GM21390 (cell line): ENCODE measurements around the gene EFNA2.

ENCODE experiments used
- ATAC-seq: cut with Tn5 transposase; IDR thresholded peaks from one replicate; pipeline ENCODE4 v1.9.1; 2021; ENCODE audit not compliant: unreplicated experiment

The EFNA2 gene

DNA sequence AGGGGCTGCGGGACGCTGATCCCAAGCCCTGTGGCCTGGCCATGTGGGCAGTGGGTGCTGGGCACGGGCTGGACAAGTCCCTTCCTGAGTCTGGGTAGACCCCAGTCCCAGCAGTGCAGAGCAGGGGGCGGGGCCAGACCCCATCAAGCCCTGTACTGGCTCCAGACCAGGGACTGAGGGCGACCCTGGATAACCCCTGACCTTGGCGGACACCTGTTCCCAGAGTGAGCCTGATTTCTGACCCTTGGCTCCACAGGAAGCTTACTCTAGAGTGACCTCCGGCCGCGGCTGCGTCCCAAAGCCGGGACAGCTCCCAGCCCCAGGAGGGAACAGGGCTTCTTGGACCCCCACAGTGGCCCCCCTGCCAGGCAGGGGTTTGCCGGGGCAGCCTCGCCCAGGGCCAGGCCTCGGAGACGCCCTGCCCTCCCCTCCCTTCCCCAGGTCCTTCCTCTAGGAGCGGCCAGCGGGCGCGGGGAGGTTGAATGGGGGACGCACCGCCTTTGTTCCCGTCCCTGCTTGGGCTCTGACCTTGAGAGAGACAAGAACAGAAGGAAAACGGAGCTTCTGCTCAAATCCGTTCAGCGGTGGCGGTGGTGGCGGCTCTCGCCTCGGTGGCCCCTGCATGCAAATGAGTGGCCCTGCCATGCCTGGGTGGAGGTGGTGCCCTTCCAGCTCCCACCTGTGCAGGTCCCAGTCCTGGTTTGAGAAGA is 2.3 kb upstream of the EFNA2 start:
- no peak for ATAC-seq

DNA sequence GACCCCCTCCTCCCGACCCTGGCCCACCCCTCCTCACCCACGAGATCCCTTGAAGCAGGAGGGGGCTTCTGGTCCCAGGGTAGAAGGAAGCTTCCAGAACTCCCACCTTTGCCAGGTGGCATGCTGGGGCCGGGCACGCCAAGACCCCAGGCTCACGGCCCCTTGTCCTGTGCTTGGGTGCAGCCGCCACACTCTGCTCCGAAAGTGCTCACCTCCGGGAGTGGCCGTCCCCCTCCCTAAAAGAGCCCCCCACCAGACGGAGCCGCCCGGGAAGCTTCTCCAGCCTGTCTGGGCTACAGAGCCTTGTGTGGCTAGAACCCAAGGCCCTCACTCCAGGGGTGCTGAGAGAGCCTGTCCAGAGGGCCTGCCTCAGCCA is 1.8 kb upstream of the EFNA2 start:
- ATAC-seq = no peak

GRCh38 chr19:1284293-1284978 is 1.2 kb upstream of the EFNA2 start:
- no peak for ATAC-seq

GRCh38 chr19:1284979-1285736 is 515 bp upstream of the EFNA2 start:
- ATAC-seq = no peak

GRCh38 chr19:1286487-1287353 is 1.0 kb downstream of the EFNA2 start:
- no peak for ATAC-seq

DNA sequence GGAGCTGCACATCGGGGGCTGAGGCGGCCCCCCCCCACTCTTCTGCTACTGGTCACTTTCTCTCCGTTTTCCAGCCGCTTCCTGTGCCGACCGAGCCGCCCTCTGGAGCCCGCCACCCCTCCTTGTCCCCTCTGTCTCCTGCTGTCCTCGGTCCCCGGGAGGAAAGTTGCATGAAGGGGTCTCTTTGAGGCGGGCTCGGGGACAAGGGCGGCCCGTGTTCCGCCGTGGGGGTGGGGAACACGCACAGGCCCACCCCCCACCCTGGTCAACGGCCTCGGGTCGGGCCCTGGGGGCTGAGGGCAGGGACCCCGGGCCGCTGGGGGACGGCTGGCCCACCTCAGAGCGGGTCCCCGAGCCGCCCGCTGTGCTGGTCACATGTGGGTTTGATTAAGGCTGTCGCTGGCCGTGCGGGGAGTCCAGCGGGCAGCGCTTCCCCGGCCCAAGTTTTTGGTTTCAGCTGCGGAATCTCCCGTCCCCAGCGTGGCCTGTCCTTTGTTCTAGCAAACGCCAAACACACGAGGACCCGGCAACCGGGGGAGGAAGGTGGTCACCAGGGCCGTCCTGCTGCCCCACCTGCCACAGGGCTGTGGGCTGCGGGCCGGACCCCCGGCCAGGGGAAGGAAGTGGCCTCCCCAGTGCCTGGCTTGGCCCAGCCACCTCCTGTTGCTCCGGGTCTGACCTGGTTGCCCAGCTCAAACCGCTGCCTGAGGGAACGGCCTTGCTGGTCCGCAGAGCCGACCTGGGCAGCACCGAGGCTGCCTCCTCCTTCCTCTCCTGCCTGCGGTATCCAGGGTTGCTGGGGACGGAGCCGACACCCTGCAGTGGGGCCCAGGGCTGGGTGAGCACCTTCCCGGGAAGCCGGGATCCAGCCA is 1.9 kb downstream of the EFNA2 start:
- ATAC-seq = no peak

DNA sequence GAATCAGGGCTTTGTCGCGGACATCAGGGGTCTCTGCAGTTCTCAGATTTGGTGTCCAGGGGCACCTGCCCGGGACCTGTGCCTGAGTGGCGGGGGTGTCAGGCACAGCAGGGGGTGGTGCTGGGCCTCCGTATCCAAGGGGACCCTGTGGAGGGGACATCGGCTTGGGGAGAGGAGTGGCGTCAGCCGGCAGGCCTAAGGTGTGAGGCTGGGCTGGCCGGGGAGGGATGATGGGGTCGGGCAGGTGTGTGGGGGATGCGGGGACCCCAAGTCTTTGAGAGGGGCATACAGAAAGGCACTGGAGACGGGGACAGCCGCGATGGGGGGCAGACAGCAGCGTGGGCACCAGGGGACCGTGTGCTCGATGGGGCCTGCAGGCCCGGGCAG is 2.5 kb downstream of the EFNA2 start:
- ATAC-seq = no peak

DNA sequence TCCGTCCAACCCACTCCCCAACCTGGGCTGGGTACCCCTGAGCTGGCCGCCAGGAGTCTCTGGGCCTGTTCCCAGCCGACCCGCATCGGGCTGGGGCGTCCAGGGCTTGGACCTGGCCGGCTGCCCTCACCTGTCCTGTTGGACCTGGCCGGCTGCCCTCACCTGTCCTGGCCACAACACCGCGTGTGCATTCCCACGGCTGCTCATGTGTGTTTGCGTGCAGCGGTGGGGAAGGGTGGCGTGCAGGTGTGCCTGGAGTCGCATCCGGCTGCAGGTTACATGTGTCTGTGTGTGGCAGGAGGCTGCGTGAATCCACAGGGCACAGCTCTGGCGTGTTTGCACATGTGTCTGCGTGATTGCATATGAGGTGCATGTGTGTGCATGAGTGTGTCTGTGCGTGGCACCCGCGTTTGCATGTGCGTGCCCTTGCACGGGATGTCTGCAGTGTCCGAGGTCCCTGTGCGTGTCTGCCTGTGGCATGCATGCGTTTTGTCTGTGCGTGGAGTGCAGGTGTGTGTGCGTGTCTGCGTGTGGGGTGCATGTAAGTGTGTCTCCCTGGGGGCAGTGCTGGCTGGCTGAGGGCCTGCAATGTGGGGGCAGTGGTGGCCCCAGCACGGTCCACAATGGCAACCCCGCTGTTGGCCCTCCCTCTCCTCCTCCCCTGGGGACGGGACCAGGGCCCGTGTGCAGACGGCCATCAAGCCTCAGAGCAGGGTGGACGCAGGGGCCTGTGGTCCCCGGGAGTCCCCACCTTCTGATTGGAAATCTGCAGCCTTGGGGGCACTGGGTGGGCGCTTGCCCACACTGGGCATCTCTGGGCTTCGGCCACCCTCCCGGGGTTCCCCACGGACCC is 3.4 kb downstream of the EFNA2 start:
- no peak for ATAC-seq

GRCh38 chr19:1289686-1290025 is 4.0 kb downstream of the EFNA2 start:
- ATAC-seq = no peak

GRCh38 chr19:1290196-1290702 is 4.6 kb downstream of the EFNA2 start:
- ATAC-seq = no peak

DNA sequence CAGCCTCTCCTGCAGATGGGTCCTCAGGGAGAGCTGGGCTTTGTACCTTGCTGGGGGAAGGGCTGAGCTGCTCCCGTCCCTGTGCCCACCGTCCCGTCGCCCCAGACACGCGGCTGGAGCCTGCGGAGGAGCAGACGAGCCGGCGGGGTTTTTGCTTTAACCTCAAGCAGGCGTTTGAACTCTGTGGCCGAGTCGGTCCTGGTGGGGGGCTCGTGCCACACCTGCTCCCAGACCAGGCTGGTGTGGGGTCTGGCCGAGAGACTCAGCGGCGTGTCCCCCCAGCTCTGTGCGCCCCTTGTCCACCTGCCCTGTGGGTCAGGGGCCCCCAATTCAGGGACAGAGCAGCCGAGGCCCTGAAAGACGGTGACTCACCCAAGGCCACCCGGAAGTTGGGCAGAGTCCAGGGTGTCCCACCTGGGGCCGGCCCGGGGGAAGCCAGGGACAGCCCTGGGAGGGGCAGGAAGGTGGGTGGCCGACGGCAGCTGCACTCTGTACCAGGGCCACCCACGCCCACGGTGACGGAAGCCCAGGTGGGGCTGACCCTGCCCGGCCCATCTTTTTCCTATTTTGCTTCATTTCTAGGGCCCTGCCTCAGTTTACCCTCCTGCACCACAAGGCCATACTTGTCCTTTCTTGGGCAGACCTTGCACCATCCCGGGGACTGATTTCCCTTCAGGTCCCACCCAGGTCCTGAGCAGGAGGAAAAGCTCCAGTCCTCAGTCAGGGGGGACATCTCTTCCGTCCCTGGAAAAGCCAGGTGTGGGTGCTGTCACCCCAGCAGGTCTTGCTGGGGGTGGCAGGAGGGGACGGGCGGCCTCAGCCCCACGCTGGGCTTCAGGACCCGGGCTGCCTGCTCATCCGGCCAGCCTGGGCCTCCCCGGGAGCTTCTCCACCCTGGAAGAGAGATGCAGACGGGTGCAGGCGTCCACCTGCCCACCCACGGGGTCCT is 5.3 kb downstream of the EFNA2 start:
- ATAC-seq = no peak

DNA sequence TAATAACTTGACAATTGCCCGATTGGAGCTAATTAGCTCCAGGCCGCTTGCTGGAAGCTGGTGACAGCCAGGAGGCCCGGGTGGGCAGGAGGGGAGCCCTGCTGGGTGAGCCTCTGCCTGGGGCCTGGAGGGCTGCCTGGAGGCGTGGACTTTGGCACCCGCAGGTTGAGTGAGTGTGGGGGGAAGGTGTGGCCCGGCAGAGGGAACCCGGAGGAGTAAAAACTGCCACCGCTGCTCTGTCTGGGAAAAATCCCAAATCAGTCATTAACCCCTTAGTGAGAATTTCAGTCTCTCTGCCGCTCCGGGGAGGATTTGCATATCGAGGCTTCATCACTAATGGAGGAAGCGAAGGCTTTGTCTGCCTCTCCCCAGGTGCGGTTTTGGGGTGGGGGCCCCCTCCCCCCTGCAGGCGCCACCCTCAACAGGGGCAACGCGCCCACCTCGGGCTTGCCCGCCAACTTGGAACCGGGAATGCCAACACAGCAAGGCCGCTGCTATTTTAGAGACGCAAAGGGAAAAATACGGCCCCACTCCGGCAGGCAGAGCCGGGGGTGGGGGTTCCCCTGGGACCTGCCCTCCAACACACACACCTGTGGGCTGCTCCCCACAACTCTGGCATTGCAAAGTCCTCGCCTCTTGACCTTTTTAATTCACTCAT is 6.2 kb downstream of the EFNA2 start:
- no peak for ATAC-seq

DNA sequence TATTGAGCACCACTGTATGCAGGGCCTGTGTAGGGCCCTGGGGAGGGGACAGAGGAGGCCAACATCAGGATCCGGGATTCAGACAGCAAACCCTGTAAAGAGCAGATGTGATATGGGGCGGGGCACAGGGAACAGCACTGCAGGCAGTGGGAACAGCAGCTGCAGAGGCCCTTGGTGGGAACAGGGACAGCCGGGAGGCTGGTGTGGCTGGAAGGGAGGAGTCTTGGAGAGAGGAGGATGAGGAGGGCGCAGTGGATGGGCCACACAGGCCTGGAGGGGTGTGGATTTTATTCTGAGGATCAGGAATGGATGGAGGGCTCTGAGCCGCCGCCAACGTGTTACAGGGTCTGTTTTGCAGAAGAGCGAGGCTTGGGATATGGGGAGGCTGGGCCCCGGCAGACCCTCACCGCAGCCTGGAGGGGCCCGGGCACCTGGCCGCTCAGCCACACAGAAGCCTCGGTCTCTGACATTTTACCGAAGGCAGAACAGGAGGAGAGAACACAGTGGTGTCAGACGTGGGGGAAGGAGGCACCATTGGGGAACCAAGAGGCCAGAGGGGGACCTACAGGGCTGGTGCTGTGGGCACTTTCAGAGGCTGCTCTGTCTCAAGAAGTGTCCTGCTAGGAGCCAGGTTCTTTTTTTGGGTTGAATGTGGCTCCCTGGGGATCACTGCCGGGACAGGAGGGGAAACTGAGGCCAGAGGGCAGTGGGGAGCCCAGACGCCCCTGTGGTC is 6.9 kb downstream of the EFNA2 start:
- ATAC-seq = no peak

- no peak for ATAC-seq
Observed at GRCh38 chr19:1293782-1294604, 8.3 kb downstream of the EFNA2 start.

GRCh38 chr19:1294688-1295087 is 9.0 kb downstream of the EFNA2 start:
- ATAC-seq = no peak
